Muscle of back (tissue), 11 donors: Measurements from ENCODE around the gene KSR2. TPM values are rescaled to one million over a fixed set of nuclear protein-coding genes. Genes with fewer than 3 reads are reported as not detected.
"Not testable (repeated sequence)": the region's sequence is repeated elsewhere in the genome, so short reads cannot be mapped to it uniquely, and the experiment has no call there.

ENCODE experiments used
- DNase-seq, 3 donors: peaks; one replicate each; pipeline versions ENCODE4 v3.0.0 to v3.0.0-alpha.2; 2013
- polyA plus RNA-seq, 10 donors: library from polyadenylated mRNA; unstranded; fragments of 120-200 nt; gene quantifications; one replicate each; pipeline ENCODE4 v1.2.1, GENCODE V29; 2013; ENCODE audit not compliant: insufficient read length in 10 of 10

The KSR2 gene
- polyA plus RNA-seq, 10 donors: 0.01 to 0.04 (median 0.01) TPM; not detected in 5

GRCh38 chr12:117860111-117860510, 108.7 kb downstream of the KSR2 start:
- DNase-seq: no peak

GRCh38 chr12:117857632-117858612, 110.9 kb downstream of the KSR2 start:
- no peak for DNase-seq

GRCh38 chr12:117857139-117857538, 111.7 kb downstream of the KSR2 start:
- not testable (repeated sequence) for DNase-seq

GRCh38 chr12:117855165-117855564, 113.6 kb downstream of the KSR2 start:
- no peak for DNase-seq

GRCh38 chr12:117854339-117855012, 114.3 kb downstream of the KSR2 start:
- DNase-seq: no peak

- no peak for DNase-seq
Measured at GRCh38 chr12:117853600-117853999, 115.2 kb downstream of the KSR2 start.

- DNase-seq: peak; percentile 16 to 48 (median 27)
Measured at GRCh38 chr12:117850048-117850447, 118.7 kb downstream of the KSR2 start.

GRCh38 chr12:117847371-117847770, 121.4 kb downstream of the KSR2 start:
- no peak for DNase-seq

GRCh38 chr12:117845271-117845904, 123.4 kb downstream of the KSR2 start:
- no peak for DNase-seq

- no peak for DNase-seq
Measured at GRCh38 chr12:117844114-117844830, 124.5 kb downstream of the KSR2 start.

GRCh38 chr12:117842630-117843029, 126.2 kb downstream of the KSR2 start:
- DNase-seq: no peak

- DNase-seq: no peak
Measured at GRCh38 chr12:117842220-117842619, 126.6 kb downstream of the KSR2 start.

GRCh38 chr12:117837737-117838050, 131.1 kb downstream of the KSR2 start:
- DNase-seq: no peak

- peak; percentile 80 to 88 (median 82) for DNase-seq
Measured at GRCh38 chr12:117836999-117837736, 131.6 kb downstream of the KSR2 start.

GRCh38 chr12:117836476-117836875, 132.3 kb downstream of the KSR2 start:
- DNase-seq: no peak

- DNase-seq: no peak
Measured at GRCh38 chr12:117835156-117835555, 133.6 kb downstream of the KSR2 start.

- DNase-seq: peak in 1 of 3 donors; percentile 67
Measured at GRCh38 chr12:117832459-117833457, 136.0 kb downstream of the KSR2 start.

- no peak for DNase-seq
Measured at GRCh38 chr12:117830471-117830870, 138.3 kb downstream of the KSR2 start.

- no peak for DNase-seq
Measured at GRCh38 chr12:117829108-117829507, 139.7 kb downstream of the KSR2 start.

- no peak for DNase-seq
Measured at GRCh38 chr12:117827660-117828059, 141.1 kb downstream of the KSR2 start.
